ENCODE results near the gene DTYMK.

DNA sequence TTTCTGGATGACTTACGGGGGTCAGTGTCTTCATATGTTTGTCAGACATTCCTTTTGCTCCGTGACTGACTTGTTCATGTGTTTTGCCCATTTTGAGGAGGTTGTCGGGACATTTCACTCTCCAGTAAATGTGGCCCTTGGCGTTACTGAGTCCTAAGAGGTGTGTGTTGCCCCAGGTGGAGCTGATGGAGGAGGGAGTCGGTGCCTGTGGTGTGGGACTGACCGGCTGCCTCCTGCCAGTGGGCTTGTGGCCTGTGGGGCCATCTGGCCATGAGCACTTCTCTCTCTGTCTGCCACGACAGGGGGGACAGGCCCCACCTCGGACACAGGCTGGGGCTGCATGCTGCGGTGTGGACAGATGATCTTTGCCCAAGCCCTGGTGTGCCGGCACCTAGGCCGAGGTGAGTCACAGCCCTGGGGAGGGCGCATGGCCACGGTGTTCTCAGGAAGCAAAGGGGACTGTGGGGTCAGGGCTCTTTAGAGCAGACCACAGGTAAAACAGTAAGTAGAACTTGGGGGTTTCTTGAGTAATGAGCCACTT is 33.3 kb downstream of the DTYMK start:
- TF ChIP-seq PAX5 (IDR thresholded peaks at IDR 0.05; ENCODE audit: insufficient read depth, low read length, severe bottlenecking) (no peak), POLR2A (IDR thresholded peaks at IDR 0.05; ENCODE audit: low read depth, low read length) (no peak)
